Measurements from ENCODE around the gene DOCK6. TPM values are rescaled to one million over a fixed set of nuclear protein-coding genes. Genes with fewer than 3 reads are reported as not detected.
"Not testable (repeated sequence)": the region's sequence is repeated elsewhere in the genome, so short reads cannot be mapped to it uniquely, and the experiment has no call there.

The DOCK6 gene
- total RNA-seq, 1 donor from 2014 or later: 35.1 TPM

DNA sequence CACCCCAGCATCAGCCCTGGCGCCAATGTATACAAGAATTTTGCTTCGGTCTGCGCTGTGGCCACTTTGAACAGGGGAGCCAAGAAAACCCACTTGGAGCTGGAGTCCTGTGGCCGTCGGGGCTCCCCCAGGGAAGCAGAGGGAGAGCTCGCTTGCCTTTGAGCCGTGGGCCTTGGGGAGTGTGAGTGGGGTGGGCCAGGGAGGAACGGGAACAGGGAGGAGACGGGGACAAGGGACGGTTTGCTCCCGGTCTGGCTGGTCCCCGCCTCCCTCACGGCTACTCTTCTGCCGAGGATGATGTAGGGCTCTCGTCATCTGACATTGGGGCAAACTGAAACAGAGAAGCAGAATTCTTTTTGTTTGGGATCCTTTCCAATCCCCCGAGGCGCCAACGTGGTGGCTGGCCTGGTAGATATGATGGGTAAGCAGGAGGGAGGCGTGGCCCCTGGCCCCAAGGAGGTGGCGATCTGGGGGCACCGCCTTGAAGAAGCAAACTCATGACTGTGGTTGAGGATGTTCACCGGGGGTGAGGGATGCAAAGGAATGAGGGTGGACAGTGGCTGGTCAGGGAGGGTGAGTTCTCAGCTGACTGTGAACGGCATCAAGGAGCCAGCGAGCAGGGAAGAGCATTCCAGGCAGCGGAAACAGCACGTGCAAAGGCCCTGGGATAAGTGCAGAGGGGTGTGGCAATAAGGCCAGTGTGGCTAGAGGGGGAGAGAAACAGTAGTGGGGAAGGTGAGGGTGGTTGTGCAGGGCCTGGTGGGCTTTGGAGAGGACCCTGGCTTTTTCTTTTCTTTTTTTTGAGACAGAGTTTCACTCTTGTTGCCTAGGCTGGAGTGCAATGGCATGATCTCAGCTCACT lies 95.8 kb downstream of the DOCK6 start:
- DNase-seq (ENCODE audit: missing footprints) (peak; percentile 76), ATAC-seq (peak; percentile 53)
- intact Hi-C loops (cut with DNase I): no loop called here

GRCh38 chr19:11165486-11166030 lies 96.8 kb downstream of the DOCK6 start:
- DNase-seq (ENCODE audit: missing footprints): no peak
- peak; percentile 0 for ATAC-seq
- intact Hi-C loops (cut with DNase I): no loop called here

DNA sequence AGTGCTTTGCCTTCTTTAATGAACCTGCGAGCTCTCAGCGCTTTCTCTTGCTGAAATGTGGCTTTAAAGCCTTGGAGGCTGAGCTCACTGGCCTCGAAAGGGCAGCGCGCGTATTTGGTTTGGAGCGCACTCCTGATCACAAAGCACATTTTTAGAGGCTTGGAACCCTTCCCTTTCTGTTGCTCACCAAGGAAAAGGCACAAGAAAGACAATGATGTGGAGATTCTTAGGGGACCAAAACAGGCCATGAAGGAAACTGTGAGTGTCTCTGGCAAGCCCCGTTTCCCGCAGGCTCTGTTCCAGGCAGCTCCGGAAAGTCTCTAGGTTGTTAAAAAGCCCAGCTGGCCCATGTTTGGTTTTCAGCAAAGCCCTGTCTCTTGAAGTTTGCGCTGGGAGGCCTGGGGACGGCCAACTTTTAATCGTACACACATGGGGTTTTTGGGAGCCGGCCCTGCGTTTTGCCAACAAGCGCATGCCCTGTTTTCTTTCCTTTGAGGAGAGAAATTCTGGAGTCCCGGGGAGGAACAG lies 97.4 kb downstream of the DOCK6 start:
- ATAC-seq: peak; percentile 77
- peak; percentile 89 for DNase-seq (ENCODE audit: missing footprints)
- intact Hi-C loops (cut with DNase I): no loop called here

DNA sequence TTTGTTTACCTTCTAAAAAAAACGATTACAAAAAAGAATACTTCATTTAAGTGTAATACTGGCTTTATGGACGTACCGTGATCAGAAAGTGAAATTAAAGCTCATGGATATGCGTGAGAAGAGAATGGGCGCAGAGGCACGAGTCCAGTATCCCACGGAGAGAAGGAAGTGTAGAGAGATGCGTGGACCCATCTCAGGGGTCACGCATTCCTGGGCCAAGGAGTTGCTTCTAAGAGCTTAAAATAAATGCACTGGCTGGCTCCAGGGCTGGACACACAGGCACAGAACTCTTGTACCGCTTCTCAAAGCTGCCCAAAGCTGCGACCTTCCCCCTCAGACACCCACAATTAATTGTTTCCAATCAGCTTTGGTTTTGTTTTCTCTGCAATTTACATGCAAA lies 98.0 kb downstream of the DOCK6 start:
- no peak for ATAC-seq
- intact Hi-C loops (cut with DNase I): no loop called here
- DNase-seq (ENCODE audit: missing footprints): no peak

GRCh38 chr19:11160440-11160768 lies 101.9 kb downstream of the DOCK6 start:
- ATAC-seq; intact Hi-C loops (cut with DNase I); DNase-seq (ENCODE audit: missing footprints): not testable (repeated sequence)

DNA sequence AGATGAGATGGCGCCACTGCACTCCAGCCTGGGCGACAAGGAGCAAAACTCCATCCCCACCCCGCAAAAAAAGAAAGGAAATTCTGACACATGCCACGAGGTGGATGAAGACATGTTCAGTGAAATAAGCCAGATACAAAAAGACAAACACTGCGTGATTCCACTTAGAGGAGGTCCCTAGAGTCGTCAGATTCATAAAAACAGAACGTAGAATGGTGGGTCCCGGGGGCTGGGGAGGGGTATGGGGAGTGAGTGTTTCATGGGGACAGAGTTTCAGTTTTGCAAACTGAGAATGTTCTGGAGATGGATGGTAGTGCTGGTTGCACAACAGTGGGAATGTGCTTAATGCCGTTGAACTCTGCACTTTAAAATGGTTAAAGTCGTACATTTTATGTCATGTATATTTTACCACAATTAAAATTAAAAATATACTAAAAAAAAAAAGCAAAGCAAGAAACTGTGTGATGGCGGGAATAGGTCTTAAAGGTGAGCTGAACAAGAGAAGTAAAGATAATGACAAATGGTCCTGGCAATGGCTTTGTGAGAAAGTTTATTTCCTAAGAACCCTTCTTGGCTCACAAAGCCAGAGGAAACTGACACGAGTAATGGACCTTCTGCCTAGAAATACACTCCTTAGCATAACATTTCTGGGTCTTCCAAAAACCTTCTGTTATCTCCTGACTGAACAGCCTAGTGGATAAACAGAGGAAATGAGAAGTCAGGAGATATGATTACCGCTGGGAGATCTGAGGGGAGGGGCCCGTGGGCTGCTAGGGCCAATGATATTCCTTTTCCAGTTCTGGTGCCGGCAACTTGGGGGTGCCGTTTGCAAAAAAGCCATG lies 102.5 kb downstream of the DOCK6 start:
- ATAC-seq (peak; percentile 20), DNase-seq (ENCODE audit: missing footprints) (peak; percentile 71)
- intact Hi-C loops (cut with DNase I): loop anchor here (2.0 kb wide), 1 partner anchor 29 kb away; no protein-coding TSS in a partner anchor

GRCh38 chr19:11155373-11156120 lies 106.8 kb downstream of the DOCK6 start, which contains the start of gene SPC24:
SPC24 (minus strand) TSS chr19:11155782; CDS start chr19:11155776, 6 bp downstream.
- ATAC-seq (peak; percentile 93), DNase-seq (ENCODE audit: missing footprints) (peak; percentile 97)
- intact Hi-C loops (cut with DNase I): loop anchor here (2.0 kb wide), 1 partner anchor 13 kb away; no protein-coding TSS in a partner anchor

DNA sequence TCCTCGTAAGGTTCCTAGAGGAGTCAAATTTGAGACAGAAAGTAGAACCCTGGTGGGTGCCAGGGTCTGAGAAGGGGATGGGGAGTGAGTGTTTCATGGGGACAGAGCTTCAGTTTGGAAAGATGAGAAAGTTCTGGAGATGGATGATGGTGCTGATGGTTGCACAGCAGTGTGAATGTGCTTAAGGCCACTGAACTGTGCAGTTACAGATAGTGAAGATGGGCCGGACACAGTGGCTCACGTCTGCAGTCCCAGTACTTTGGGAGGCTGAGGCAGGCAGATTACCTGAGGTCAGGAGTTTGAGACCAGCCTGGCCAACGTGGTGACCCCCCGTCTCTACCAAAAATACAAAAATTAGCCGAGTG lies 107.7 kb downstream of the DOCK6 start:
- intact Hi-C loops (cut with DNase I): no loop called here
- ATAC-seq (no peak), DNase-seq (ENCODE audit: missing footprints) (no peak)

- DNase-seq (ENCODE audit: missing footprints): peak; percentile 83
- intact Hi-C loops (cut with DNase I): no loop called here
- peak; percentile 68 for ATAC-seq
Observed at GRCh38 chr19:11152318-11153062, 109.8 kb downstream of the DOCK6 start.

DNA sequence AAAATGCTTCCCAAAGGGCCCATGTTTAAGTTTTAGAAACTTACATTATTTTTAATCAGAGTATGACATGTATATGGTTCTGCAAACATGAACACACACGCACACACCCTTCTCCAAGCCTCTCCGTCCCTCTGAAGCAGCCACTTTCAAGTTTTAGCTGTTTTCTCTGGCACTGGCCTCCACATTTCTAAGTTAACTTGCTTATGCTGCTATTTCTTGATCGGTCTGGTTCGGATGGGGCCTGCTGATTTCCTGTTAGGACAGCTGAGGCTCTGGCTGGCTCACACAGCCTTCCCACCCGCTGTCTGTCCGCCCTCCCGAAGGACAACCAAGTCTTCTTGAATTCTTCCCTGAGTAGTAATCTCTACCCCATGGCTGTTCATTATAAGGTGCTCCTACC lies 111.1 kb downstream of the DOCK6 start:
- intact Hi-C loops (cut with DNase I): no loop called here
- peak; percentile 66 for DNase-seq (ENCODE audit: missing footprints)
- peak; percentile 12 for ATAC-seq

Other genes starting within 250 kb of the DOCK6 start
- gene LDLR, start 173.1 kb downstream of the DOCK6 start, total RNA-seq: 12.8 TPM
- 8.6 TPM for gene SPC24, start 106.7 kb downstream of the DOCK6 start, total RNA-seq
- 434 TPM for gene KANK2, start 65.0 kb downstream of the DOCK6 start, total RNA-seq
- 0.87 TPM for gene ANGPTL8, start 22.9 kb downstream of the DOCK6 start, total RNA-seq
- gene TSPAN16, start 33.6 kb upstream of the DOCK6 start, total RNA-seq: not detected
- gene RAB3D, start 77.1 kb upstream of the DOCK6 start, total RNA-seq: 9.4 TPM
- gene TMEM205, start 83.7 kb upstream of the DOCK6 start, total RNA-seq: 106 TPM
- gene CCDC159, start 84.0 kb upstream of the DOCK6 start, total RNA-seq: 17.1 TPM
- 17.7 TPM for gene PLPPR2, start 92.9 kb upstream of the DOCK6 start, total RNA-seq
- 1.9 TPM for gene SWSAP1, start 112.1 kb upstream of the DOCK6 start, total RNA-seq
- gene EPOR, start 121.8 kb upstream of the DOCK6 start, total RNA-seq: 8.4 TPM
- 10.5 TPM for gene RGL3, start 156.8 kb upstream of the DOCK6 start, total RNA-seq
- gene ODAD3, start 172.6 kb upstream of the DOCK6 start, total RNA-seq: 0.68 TPM
- 123 TPM for gene PRKCSH, start 173.1 kb upstream of the DOCK6 start, total RNA-seq
- gene ELAVL3, start 218.5 kb upstream of the DOCK6 start, total RNA-seq: 0.35 TPM
- 4.8 TPM for gene ZNF653, start 243.3 kb upstream of the DOCK6 start, total RNA-seq